ENCODE results near the gene NPBWR2. TPM values are rescaled to one million over a fixed set of nuclear protein-coding genes. Genes with fewer than 3 reads are reported as not detected.
A peak's percentile ranks its signal among the peaks of the same experiment; 100 is the strongest.

Gene NPBWR2
- total and polyA plus RNA-seq, 9 of the 15 experiments (the other 6 are each of a cell fraction or from before 2014, with no cell fraction given) = not detected

DNA sequence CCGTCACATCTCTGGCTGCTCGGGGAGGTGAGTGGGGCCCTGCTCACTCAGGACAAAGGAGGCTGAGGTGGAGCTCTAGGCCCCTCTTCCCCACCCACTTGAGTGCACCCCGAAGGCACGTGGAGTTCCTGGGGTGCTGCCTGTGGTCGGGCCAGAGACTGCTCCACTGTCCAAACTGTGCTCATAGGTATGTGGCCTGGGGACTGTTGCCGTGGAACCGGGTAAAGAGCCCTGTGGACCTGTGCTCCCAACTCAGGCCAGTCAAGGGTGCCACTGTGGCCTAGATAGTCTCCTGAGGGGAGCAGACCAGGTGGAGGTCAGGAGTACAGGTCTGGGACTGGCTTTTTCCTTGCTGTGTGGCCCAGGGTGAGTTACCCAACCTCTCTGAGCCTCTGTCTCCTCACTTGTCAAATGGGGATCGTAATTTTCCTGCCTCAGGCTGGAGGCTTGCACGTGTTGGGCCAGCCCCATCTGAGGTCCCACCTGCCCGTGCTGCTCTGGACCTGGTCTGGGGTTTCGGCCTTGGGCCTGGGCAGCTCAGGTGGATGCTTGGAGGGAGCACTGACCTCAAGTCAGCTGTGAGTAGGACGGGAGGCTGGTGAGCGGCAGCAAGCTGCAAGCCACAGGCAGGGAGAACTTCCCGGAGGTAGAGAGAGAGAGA, 12.4 kb upstream of the NPBWR2 start (continued):
- TF ChIP-seq, protein P1, sequence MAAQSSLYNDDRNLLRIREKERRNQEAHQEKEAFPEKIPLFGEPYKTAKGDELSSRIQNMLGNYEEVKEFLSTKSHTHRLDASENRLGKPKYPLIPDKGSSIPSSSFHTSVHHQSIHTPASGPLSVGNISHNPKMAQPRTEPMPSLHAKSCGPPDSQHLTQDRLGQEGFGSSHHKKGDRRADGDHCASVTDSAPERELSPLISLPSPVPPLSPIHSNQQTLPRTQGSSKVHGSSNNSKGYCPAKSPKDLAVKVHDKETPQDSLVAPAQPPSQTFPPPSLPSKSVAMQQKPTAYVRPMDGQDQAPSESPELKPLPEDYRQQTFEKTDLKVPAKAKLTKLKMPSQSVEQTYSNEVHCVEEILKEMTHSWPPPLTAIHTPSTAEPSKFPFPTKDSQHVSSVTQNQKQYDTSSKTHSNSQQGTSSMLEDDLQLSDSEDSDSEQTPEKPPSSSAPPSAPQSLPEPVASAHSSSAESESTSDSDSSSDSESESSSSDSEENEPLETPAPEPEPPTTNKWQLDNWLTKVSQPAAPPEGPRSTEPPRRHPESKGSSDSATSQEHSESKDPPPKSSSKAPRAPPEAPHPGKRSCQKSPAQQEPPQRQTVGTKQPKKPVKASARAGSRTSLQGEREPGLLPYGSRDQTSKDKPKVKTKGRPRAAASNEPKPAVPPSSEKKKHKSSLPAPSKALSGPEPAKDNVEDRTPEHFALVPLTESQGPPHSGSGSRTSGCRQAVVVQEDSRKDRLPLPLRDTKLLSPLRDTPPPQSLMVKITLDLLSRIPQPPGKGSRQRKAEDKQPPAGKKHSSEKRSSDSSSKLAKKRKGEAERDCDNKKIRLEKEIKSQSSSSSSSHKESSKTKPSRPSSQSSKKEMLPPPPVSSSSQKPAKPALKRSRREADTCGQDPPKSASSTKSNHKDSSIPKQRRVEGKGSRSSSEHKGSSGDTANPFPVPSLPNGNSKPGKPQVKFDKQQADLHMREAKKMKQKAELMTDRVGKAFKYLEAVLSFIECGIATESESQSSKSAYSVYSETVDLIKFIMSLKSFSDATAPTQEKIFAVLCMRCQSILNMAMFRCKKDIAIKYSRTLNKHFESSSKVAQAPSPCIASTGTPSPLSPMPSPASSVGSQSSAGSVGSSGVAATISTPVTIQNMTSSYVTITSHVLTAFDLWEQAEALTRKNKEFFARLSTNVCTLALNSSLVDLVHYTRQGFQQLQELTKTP (IDR thresholded peaks at IDR 0.05; ENCODE audit: low read depth in 1 of 2, partially characterized antibody in 2 of 2) = no peak
- TF ChIP-seq ZNF780A (CRISPR knock-in tag; IDR thresholded peaks at IDR 0.05) = no peak
- no peak for TF ChIP-seq SMAD1 (IDR thresholded peaks at IDR 0.05; ENCODE audit: low read depth, low read length, partially characterized antibody)
- TF ChIP-seq KDM1A (IDR thresholded peaks at IDR 0.05) = peak; percentile 25 to 69; a peak in 1 of 4 replicates
- TF ChIP-seq, protein P2, sequence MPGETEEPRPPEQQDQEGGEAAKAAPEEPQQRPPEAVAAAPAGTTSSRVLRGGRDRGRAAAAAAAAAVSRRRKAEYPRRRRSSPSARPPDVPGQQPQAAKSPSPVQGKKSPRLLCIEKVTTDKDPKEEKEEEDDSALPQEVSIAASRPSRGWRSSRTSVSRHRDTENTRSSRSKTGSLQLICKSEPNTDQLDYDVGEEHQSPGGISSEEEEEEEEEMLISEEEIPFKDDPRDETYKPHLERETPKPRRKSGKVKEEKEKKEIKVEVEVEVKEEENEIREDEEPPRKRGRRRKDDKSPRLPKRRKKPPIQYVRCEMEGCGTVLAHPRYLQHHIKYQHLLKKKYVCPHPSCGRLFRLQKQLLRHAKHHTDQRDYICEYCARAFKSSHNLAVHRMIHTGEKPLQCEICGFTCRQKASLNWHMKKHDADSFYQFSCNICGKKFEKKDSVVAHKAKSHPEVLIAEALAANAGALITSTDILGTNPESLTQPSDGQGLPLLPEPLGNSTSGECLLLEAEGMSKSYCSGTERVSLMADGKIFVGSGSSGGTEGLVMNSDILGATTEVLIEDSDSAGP (CRISPR knock-in tag; IDR thresholded peaks at IDR 0.05) = no peak
- TF ChIP-seq, protein P3, sequence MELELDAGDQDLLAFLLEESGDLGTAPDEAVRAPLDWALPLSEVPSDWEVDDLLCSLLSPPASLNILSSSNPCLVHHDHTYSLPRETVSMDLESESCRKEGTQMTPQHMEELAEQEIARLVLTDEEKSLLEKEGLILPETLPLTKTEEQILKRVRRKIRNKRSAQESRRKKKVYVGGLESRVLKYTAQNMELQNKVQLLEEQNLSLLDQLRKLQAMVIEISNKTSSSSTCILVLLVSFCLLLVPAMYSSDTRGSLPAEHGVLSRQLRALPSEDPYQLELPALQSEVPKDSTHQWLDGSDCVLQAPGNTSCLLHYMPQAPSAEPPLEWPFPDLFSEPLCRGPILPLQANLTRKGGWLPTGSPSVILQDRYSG (tag; conservative IDR thresholded peaks at IDR 0.05; ENCODE audit: low read depth) = no peak
- no peak for TF ChIP-seq NFE2L1 (tag; IDR thresholded peaks at IDR 0.05; ENCODE audit: borderline replicate concordance, low read depth)
- no peak for TF ChIP-seq HDAC2 (IDR thresholded peaks at IDR 0.05)
- TF ChIP-seq RFX7 (CRISPR knock-in tag; IDR thresholded peaks at IDR 0.05) = no peak
- TF ChIP-seq, protein P4, sequence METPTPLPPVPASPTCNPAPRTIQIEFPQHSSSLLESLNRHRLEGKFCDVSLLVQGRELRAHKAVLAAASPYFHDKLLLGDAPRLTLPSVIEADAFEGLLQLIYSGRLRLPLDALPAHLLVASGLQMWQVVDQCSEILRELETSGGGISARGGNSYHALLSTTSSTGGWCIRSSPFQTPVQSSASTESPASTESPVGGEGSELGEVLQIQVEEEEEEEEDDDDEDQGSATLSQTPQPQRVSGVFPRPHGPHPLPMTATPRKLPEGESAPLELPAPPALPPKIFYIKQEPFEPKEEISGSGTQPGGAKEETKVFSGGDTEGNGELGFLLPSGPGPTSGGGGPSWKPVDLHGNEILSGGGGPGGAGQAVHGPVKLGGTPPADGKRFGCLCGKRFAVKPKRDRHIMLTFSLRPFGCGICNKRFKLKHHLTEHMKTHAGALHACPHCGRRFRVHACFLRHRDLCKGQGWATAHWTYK (CRISPR knock-in tag; IDR thresholded peaks at IDR 0.05) = no peak
- no peak for TF ChIP-seq RAD21 (CRISPR knock-in tag; conservative IDR thresholded peaks at IDR 0.05 in 1 of 2, IDR thresholded peaks at IDR 0.05 in 1 of 2)
- no peak for TF ChIP-seq ZNF41 (CRISPR knock-in tag; conservative IDR thresholded peaks at IDR 0.05)
- no peak for TF ChIP-seq ZNF217 (CRISPR knock-in tag; IDR thresholded peaks at IDR 0.05)
- no peak for TF ChIP-seq TGIF2 (CRISPR knock-in tag; IDR thresholded peaks at IDR 0.05)
- no peak for TF ChIP-seq TARDBP (IDR thresholded peaks at IDR 0.05)
- no peak for TF ChIP-seq GABPB2 (CRISPR knock-in tag; conservative IDR thresholded peaks at IDR 0.05)
- no peak for TF ChIP-seq ZNF830 (CRISPR knock-in tag; IDR thresholded peaks at IDR 0.05)
- no peak for TF ChIP-seq POLR2A (conservative IDR thresholded peaks at IDR 0.05)
- TF ChIP-seq IFI16 (CRISPR knock-in tag; IDR thresholded peaks at IDR 0.05) = no peak
- no peak for TF ChIP-seq ZFPM2 (CRISPR knock-in tag; IDR thresholded peaks at IDR 0.05)
- TF ChIP-seq, protein P5, sequence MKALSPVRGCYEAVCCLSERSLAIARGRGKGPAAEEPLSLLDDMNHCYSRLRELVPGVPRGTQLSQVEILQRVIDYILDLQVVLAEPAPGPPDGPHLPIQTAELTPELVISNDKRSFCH (CRISPR knock-in tag; IDR thresholded peaks at IDR 0.05) = no peak
- TF ChIP-seq, protein P5 (tag; IDR thresholded peaks at IDR 0.05) = no peak
